Stimulated activated CD4-positive, alpha-beta T cell treated with anti-CD3 and anti-CD28 coated beads, Interleukin-15, amount 100 ng/mL, for 1 hour (primary cell): ENCODE measurements around the gene B3GNT5.
A peak's percentile ranks its signal among the peaks of the same experiment; 100 is the strongest.

ENCODE experiments used
- DNase-seq, 2 donors: peaks; one replicate each; pipeline ENCODE4 v3.0.0-alpha.2; 2020; ENCODE audit warnings: low read depth in 1 of 2, low spot score in 1 of 2

The B3GNT5 gene

GRCh38 chr3:183252973-183253527 lies at the start of gene B3GNT5:
Gene B3GNT5, plus strand, starts transcription at chr3:183253253. Its CDS starts 16,546 bp downstream, at chr3:183269799.
- peak in 1 of 2 donors; percentile 35 for DNase-seq

GRCh38 chr3:183203670-183204069 lies 49.4 kb upstream of the B3GNT5 start:
- no peak for DNase-seq

GRCh38 chr3:183208260-183208659 lies 44.8 kb upstream of the B3GNT5 start:
- DNase-seq: no peak

- DNase-seq: no peak
Measured at GRCh38 chr3:183208800-183209199, 44.3 kb upstream of the B3GNT5 start.

- no peak for DNase-seq
Measured at GRCh38 chr3:183210341-183210740, 42.7 kb upstream of the B3GNT5 start.

- DNase-seq: no peak
Measured at GRCh38 chr3:183210862-183211341, 42.2 kb upstream of the B3GNT5 start.

- no peak for DNase-seq
Measured at GRCh38 chr3:183211352-183211751, 41.7 kb upstream of the B3GNT5 start.

GRCh38 chr3:183212096-183212495 lies 41.0 kb upstream of the B3GNT5 start:
- no peak for DNase-seq

GRCh38 chr3:183212565-183212964 lies 40.5 kb upstream of the B3GNT5 start:
- DNase-seq: no peak

- DNase-seq: no peak
Measured at GRCh38 chr3:183213415-183214276, 39.4 kb upstream of the B3GNT5 start.

GRCh38 chr3:183214277-183214612 lies 38.8 kb upstream of the B3GNT5 start:
- DNase-seq: no peak

- no peak for DNase-seq
Measured at GRCh38 chr3:183215591-183216202, 37.4 kb upstream of the B3GNT5 start.

- DNase-seq: no peak
Measured at GRCh38 chr3:183217548-183218332, 35.3 kb upstream of the B3GNT5 start.

- no peak for DNase-seq
Measured at GRCh38 chr3:183218826-183219225, 34.2 kb upstream of the B3GNT5 start.

GRCh38 chr3:183220828-183221227 lies 32.2 kb upstream of the B3GNT5 start:
- DNase-seq: no peak

GRCh38 chr3:183222631-183223235 lies 30.3 kb upstream of the B3GNT5 start:
- DNase-seq: no peak

GRCh38 chr3:183224180-183224970 lies 28.7 kb upstream of the B3GNT5 start:
- no peak for DNase-seq

GRCh38 chr3:183226333-183226890 lies 26.6 kb upstream of the B3GNT5 start:
- no peak for DNase-seq

GRCh38 chr3:183227586-183227985 lies 25.5 kb upstream of the B3GNT5 start:
- no peak for DNase-seq

- no peak for DNase-seq
Measured at GRCh38 chr3:183229178-183229577, 23.9 kb upstream of the B3GNT5 start.
